GM12801 (cell line): ENCODE measurements around the gene VBP1.

Experiments used
- CTCF ChIP-seq: IDR thresholded peaks from one replicate; pipeline ENCODE4 v1.5.1; 2011; ENCODE audit warnings: control low read depth; ENCODE audit not compliant: insufficient read length; ENCODE audit errors: extremely low read depth

Gene VBP1

GRCh38 chrX:155246748-155247147 lies 30.5 kb downstream of the VBP1 start:
- TF ChIP-seq CTCF = no peak

- TF ChIP-seq CTCF = no peak
Observed at GRCh38 chrX:155247497-155247896, 31.2 kb downstream of the VBP1 start.

- no peak for TF ChIP-seq CTCF
Observed at GRCh38 chrX:155251391-155251790, 35.1 kb downstream of the VBP1 start.

GRCh38 chrX:155259752-155260151 lies 43.5 kb downstream of the VBP1 start:
- TF ChIP-seq CTCF = no peak

- TF ChIP-seq CTCF = no peak
Observed at GRCh38 chrX:155262970-155263754, 46.9 kb downstream of the VBP1 start.

- TF ChIP-seq CTCF = no peak
Observed at GRCh38 chrX:155263854-155264628, 47.8 kb downstream of the VBP1 start, which contains the start of gene RAB39B. TSS of gene RAB39B (minus strand) at chrX:155264491. CDS start at chrX:155264288, 203 bp downstream.

- TF ChIP-seq CTCF = no peak
Observed at GRCh38 chrX:155266439-155266838, 50.2 kb downstream of the VBP1 start.
